ENCODE measurements around the gene AGAP2.

The AGAP2 gene

DNA sequence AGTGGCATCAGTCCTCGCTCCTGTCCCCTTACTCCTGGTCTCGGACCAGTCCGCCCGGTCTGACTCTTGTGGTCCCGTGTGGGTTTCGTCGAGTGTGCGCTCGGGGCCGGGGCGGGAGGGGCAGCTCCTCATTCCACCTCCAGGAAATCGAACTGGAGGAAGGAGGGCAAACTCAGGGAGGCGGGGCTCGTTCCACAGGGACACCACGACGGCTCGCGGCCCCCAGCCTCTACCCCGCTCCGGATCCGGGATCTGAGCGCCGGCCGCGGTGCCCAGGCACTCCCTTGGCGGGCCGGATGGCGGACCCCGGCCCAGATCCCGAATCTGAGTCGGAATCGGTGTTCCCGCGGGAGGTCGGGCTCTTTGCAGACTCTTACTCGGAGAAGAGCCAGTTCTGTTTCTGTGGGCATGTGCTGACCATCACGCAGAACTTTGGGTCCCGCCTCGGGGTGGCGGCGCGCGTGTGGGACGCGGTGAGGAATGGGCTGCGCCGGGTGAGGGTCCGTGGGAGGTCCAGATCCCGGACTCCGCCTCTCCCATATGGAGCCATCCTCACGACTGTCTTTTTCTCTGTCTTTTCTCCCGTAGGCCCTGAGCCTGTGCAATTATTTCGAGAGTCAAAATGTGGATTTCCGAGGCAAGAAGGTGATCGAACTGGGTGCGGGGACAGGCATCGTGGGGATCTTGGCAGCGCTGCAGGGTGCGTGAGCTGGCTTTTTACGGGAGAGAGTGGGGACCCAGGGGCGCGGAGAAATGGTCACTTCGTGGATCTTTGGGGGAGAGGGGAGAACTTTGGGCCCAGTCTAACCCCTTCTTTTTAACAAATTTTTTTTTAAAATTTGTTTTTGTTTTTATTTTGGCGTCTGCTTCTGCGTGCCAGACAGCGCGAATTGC, 34.1 kb upstream of the AGAP2 start, which contains the start of gene EEF1AKMT3:
Gene EEF1AKMT3, plus strand, starts transcription at position 186 of the 894 bp plus-strand sequence. Its CDS starts 111 bp downstream, at position 297.
- TF ChIP-seq, protein P1, sequence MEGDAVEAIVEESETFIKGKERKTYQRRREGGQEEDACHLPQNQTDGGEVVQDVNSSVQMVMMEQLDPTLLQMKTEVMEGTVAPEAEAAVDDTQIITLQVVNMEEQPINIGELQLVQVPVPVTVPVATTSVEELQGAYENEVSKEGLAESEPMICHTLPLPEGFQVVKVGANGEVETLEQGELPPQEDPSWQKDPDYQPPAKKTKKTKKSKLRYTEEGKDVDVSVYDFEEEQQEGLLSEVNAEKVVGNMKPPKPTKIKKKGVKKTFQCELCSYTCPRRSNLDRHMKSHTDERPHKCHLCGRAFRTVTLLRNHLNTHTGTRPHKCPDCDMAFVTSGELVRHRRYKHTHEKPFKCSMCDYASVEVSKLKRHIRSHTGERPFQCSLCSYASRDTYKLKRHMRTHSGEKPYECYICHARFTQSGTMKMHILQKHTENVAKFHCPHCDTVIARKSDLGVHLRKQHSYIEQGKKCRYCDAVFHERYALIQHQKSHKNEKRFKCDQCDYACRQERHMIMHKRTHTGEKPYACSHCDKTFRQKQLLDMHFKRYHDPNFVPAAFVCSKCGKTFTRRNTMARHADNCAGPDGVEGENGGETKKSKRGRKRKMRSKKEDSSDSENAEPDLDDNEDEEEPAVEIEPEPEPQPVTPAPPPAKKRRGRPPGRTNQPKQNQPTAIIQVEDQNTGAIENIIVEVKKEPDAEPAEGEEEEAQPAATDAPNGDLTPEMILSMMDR (conservative IDR thresholded peaks at IDR 0.05; ENCODE audit: low read length), result no peak
- H3K4me3 ChIP-seq (ENCODE audit: low read length), result peak within 1 kb of the TSS; percentile 99
- peak; percentile 41 for DNase-seq (ENCODE audit: low read depth)

DNA sequence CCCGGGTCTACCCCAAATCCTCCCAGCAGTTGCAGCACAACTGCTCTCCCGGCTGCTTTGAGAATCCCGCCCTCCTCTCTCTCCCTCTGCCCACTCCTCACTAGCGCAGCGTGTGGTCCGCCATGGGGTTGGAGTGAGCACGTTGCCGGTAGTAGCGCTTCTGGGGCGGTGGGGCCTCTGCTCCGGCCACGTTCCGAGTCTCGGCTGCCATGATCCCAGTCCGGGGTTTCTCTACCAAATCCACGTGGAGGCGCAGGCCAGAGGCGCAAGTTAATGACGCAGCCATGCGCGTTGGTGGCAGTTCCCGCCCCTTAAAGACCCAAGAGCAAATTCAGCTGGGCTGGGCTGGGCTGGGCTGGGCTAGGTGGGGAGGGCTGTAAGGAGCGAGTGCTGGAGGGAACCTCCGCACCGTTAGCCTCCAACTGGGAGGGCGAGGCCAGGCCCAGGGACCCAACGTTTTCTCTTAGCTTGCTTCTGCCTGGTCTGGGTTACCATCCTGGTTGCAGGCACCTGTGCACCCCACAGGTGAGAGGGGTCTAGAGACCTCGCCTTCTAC, 33.4 kb upstream of the AGAP2 start, which contains the start of gene METTL1:
Gene METTL1, minus strand, starts transcription at position 233 of the 556 bp plus-strand sequence. Its CDS starts 22 bp downstream, at position 211.
- TF ChIP-seq, protein P1 (conservative IDR thresholded peaks at IDR 0.05; ENCODE audit: low read length), result no peak
- peak; percentile 94 for DNase-seq (ENCODE audit: low read depth)
- peak within 1 kb of the TSS; percentile 99 for H3K4me3 ChIP-seq (ENCODE audit: low read length)

DNA sequence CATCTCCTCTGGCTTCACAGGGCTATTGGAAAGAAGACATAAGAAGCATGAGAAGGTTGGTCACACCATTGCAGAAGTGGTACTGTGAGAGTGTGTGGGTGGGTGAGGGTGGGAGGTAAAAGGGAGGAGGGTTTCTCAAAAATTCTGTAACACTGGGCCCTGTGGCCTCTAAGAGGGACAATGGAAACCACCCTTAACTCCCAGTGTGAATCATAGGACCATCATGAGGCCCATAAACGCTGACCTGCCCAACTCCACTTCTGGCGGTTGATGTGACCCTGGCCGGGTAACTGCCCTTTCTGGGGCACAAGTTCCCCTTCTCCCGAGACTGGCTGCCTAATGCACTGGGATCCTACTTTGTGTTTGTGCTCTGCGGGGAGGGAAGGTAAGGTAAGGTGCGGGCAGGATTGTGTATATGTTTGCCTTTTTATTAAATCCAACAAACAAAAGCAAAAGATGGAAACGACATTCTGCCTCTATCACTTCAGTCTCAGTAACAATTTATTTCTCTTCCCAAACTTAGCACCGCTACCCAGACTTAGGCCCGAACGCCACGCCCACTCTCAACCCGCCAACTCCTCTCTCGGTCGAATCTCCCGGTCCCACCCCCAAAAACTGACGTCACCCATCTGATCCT, 32.8 kb upstream of the AGAP2 start:
- peak; percentile 85 for DNase-seq (ENCODE audit: low read depth)
- H3K4me3 ChIP-seq (ENCODE audit: low read length), result peak overlapping the region; percentile 99
- TF ChIP-seq, protein P1 (conservative IDR thresholded peaks at IDR 0.05; ENCODE audit: low read length), result no peak

DNA sequence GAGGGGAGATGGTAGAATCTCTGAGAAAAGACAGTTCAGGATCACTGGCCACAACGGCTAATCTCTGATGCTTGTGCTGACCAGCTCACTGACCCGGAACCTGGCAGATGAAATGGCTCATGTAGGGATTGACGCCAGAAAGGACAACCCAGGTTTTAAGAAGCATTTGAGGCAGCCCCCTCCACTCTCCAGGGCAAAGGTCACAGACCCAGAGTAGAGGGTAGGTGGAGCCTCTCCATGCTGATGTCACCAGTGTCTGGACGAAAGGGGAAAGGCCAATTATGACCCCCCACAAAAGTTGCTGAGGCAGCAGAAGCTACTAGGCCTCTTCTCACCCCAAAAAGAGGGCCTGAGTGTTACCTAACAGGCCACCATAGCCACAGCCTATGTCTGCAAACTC, 32.2 kb upstream of the AGAP2 start:
- no peak for DNase-seq (ENCODE audit: low read depth)
- TF ChIP-seq, protein P1 (conservative IDR thresholded peaks at IDR 0.05; ENCODE audit: low read length), result no peak
- H3K4me3 ChIP-seq (ENCODE audit: low read length), result no peak overlapping the region

DNA sequence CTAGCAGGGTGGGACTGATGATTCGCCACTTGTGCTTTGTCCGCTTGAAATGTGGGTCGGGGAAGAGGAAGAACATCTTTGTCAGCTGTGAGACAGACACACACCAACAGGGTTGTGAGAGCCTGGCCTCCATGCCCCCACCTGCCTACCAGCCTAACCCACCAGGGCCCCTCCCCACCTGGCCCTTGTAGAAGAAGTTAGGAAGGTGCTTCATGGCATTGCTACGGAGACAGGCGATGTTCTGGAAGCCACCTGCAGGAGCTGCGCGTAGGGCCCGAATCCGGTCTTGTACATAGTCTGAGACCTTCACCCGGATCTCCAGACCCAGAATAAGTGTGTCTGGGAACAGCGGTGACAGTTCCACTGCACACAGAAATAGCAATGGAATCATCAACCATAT, 31.1 kb upstream of the AGAP2 start:
- no peak for DNase-seq (ENCODE audit: low read depth)
- H3K4me3 ChIP-seq (ENCODE audit: low read length), result no peak overlapping the region
- TF ChIP-seq, protein P1 (conservative IDR thresholded peaks at IDR 0.05; ENCODE audit: low read length), result no peak

DNA sequence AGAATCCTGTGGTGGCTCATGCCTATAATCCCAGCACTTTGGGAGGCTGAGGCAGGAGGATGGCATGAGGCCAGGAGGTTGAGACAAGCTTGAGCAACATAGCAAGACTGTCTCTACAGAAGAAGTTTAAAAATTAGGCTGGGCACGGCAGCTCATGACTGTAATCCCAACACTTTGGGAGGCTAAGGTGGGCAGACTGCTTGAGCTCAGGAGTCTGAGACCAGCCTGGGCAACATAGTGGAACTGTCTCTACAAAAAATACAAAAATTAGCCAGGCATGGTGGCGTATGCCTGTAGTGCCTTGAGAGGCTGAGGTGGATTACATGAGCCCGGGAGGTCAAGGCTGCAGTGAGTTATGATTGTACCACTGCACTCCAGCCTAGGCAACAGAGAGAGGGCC, 29.3 kb upstream of the AGAP2 start:
- H3K4me3 ChIP-seq (ENCODE audit: low read length), result no peak overlapping the region
- TF ChIP-seq, protein P1 (conservative IDR thresholded peaks at IDR 0.05; ENCODE audit: low read length), result no peak
- no peak for DNase-seq (ENCODE audit: low read depth)
